ENCODE measurements around the gene IL15RA. TPM values are rescaled to one million over a fixed set of nuclear protein-coding genes. Genes with fewer than 3 reads are reported as not detected.
A peak's percentile ranks its signal among the peaks of the same experiment; 100 is the strongest.
"Not testable (repeated sequence)": the region's sequence is repeated elsewhere in the genome, so short reads cannot be mapped to it uniquely, and the experiment has no call there.

Gene IL15RA
- total RNA-seq, 1 donor from 2014 or later, result not detected

DNA sequence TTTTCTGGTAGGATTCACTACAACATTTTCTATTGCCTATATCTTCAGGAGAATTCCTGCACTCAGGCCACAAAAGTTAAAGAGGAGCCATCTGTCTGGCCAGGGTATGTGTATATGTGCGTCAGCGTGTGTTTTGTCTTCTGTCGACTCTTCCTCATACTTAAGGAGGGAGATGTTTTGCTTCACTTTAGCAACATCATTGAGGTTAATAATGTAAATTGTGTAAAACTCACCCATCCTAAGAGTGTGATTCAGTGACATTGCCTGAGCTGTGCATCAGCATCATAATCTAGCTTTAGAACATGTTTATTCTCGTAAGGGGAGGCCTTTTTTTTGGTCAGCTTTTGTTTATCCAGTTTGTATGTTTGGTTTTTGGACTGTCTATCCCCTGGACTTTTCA lies 63.6 kb downstream of the IL15RA start:
- Mint-ChIP-seq H3K4me3 (ENCODE audit: unreplicated experiment) (no peak overlapping the region), H3K9me3 (ENCODE audit: unreplicated experiment) (peaks cover 5% of the 10 kb centered on the region), H3K27ac (ENCODE audit: unreplicated experiment) (no peak overlapping the region), H3K4me1 (ENCODE audit: low read depth, unreplicated experiment) (peaks cover under 1% of the 10 kb centered on the region), H3K36me3 (ENCODE audit: unreplicated experiment) (no peaks in the 10 kb centered on the region), H3K27me3 (ENCODE audit: unreplicated experiment) (no peaks in the 10 kb centered on the region)
- DNase-seq, result no peak
- TF ChIP-seq CTCF (IDR thresholded peaks at IDR 0.05; ENCODE audit: partially characterized antibody, unreplicated experiment), result no peak

GRCh38 chr10:5911670-5912069 lies 65.7 kb downstream of the IL15RA start:
- no peak for DNase-seq
- H3K4me3 Mint-ChIP-seq (ENCODE audit: unreplicated experiment), result no peak overlapping the region
- peaks cover 3% of the 10 kb centered on the region for H3K4me1 Mint-ChIP-seq (ENCODE audit: low read depth, unreplicated experiment)
- H3K36me3 Mint-ChIP-seq (ENCODE audit: unreplicated experiment), result no peaks in the 10 kb centered on the region
- no peaks in the 10 kb centered on the region for H3K27me3 Mint-ChIP-seq (ENCODE audit: unreplicated experiment)
- peaks cover 5% of the 10 kb centered on the region for H3K9me3 Mint-ChIP-seq (ENCODE audit: unreplicated experiment)
- peak overlapping the region; percentile 10 for H3K27ac Mint-ChIP-seq (ENCODE audit: unreplicated experiment)
- TF ChIP-seq CTCF (IDR thresholded peaks at IDR 0.05; ENCODE audit: partially characterized antibody, unreplicated experiment), result no peak

- peak overlapping the region; percentile 52 for H3K27ac Mint-ChIP-seq (ENCODE audit: unreplicated experiment)
- DNase-seq, result no peak
- H3K9me3 Mint-ChIP-seq (ENCODE audit: unreplicated experiment), result peaks cover 5% of the 10 kb centered on the region
- H3K4me1 Mint-ChIP-seq (ENCODE audit: low read depth, unreplicated experiment), result peaks cover 9% of the 10 kb centered on the region
- no peaks in the 10 kb centered on the region for H3K36me3 Mint-ChIP-seq (ENCODE audit: unreplicated experiment)
- H3K27me3 Mint-ChIP-seq (ENCODE audit: unreplicated experiment), result no peaks in the 10 kb centered on the region
- TF ChIP-seq CTCF (IDR thresholded peaks at IDR 0.05; ENCODE audit: partially characterized antibody, unreplicated experiment), result no peak
- no peak overlapping the region for H3K4me3 Mint-ChIP-seq (ENCODE audit: unreplicated experiment)
Observed at GRCh38 chr10:5910323-5911100, 66.8 kb downstream of the IL15RA start.

DNA sequence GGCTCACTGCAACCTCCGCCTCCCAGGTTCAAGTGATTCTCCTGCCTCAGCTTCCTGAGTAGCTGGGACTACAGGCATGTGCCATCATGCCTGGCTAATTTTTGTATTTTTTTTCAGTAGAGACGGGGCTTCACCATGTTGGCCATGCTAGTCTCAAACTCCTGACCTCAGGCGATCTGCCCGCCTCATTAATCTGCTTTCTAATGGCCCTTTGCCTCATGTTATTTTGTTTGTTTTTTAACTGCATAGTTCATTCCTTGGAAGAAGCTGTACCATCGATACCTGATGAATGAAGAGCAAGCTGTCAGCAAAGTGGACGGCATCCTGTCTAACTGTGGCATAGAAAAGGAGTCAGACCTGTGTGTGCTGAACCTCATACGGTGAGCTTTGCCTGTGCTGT lies 68.7 kb downstream of the IL15RA start:
- not testable (repeated sequence) for H3K27ac Mint-ChIP-seq (ENCODE audit: unreplicated experiment); H3K36me3 Mint-ChIP-seq (ENCODE audit: unreplicated experiment); DNase-seq; H3K9me3 Mint-ChIP-seq (ENCODE audit: unreplicated experiment); H3K27me3 Mint-ChIP-seq (ENCODE audit: unreplicated experiment); H3K4me3 Mint-ChIP-seq (ENCODE audit: unreplicated experiment)
- peaks cover 11% of the 10 kb centered on the region for H3K4me1 Mint-ChIP-seq (ENCODE audit: low read depth, unreplicated experiment)

GRCh38 chr10:5906651-5907050 lies 70.7 kb downstream of the IL15RA start:
- H3K4me1 Mint-ChIP-seq (ENCODE audit: low read depth, unreplicated experiment), result peaks cover 11% of the 10 kb centered on the region
- peak overlapping the region; percentile 87 for H3K27ac Mint-ChIP-seq (ENCODE audit: unreplicated experiment)
- H3K27me3 Mint-ChIP-seq (ENCODE audit: unreplicated experiment), result no peaks in the 10 kb centered on the region
- no peak for DNase-seq
- no peaks in the 10 kb centered on the region for H3K36me3 Mint-ChIP-seq (ENCODE audit: unreplicated experiment)
- peaks cover 4% of the 10 kb centered on the region for H3K9me3 Mint-ChIP-seq (ENCODE audit: unreplicated experiment)
- no peak overlapping the region for H3K4me3 Mint-ChIP-seq (ENCODE audit: unreplicated experiment)
- TF ChIP-seq CTCF (IDR thresholded peaks at IDR 0.05; ENCODE audit: partially characterized antibody, unreplicated experiment), result no peak
